ENCODE results near the gene BMERB1.

Gene BMERB1

GRCh38 chr16:15516609-15517008 lies 82.2 kb downstream of the BMERB1 start:
- no peak for TF ChIP-seq CTCF (IDR thresholded peaks at IDR 0.05)

GRCh38 chr16:15517743-15518377 lies 83.5 kb downstream of the BMERB1 start:
- H3K4me1 ChIP-seq (ENCODE audit: control insufficient read depth in 1 of 2, insufficient read depth in 1 of 2, low read depth in 1 of 2, low read length in 1 of 2) = peaks cover 11 to 15% of the 10 kb centered on the region in 2 experiments
- no peak overlapping the region for H3K4me3 ChIP-seq (ENCODE audit: low read depth in 1 of 2, low read length in 1 of 2)
- no peaks in the 10 kb centered on the region for H3K9me3 ChIP-seq
- H3K36me3 ChIP-seq = no peaks in the 10 kb centered on the region
- H3K27ac ChIP-seq = no peak overlapping the region
- H3K27me3 ChIP-seq = no peaks in the 10 kb centered on the region
- TF ChIP-seq CTCF (IDR thresholded peaks at IDR 0.05) = no peak

More at GRCh38 chr16:15516609-15517008, 82.2 kb downstream of the BMERB1 start:
- Histone ChIP-seq H3K36me3 (no peaks in the 10 kb centered on the region), H3K4me3 (ENCODE audit: low read depth in 1 of 2, low read length in 1 of 2) (no peak overlapping the region), H3K27ac (no peak overlapping the region), H3K4me1 (ENCODE audit: control insufficient read depth in 1 of 2, insufficient read depth in 1 of 2, low read depth in 1 of 2, low read length in 1 of 2) (peaks cover 11% of the 10 kb centered on the region in 2 experiments), H3K27me3 (no peaks in the 10 kb centered on the region), H3K9me3 (no peaks in the 10 kb centered on the region)

- H3K4me1 ChIP-seq (ENCODE audit: control insufficient read depth in 1 of 2, insufficient read depth in 1 of 2, low read depth in 1 of 2, low read length in 1 of 2) = peaks cover 17 to 23% of the 10 kb centered on the region in 2 experiments
- H3K36me3 ChIP-seq = no peaks in the 10 kb centered on the region
- H3K27ac ChIP-seq = no peak overlapping the region
- no peaks in the 10 kb centered on the region for H3K9me3 ChIP-seq
- no peak for TF ChIP-seq CTCF (IDR thresholded peaks at IDR 0.05)
- H3K4me3 ChIP-seq (ENCODE audit: low read depth in 1 of 2, low read length in 1 of 2) = no peak overlapping the region
- H3K27me3 ChIP-seq = no peaks in the 10 kb centered on the region
Observed at GRCh38 chr16:15518381-15519351, 84.3 kb downstream of the BMERB1 start.

- H3K9me3 ChIP-seq = no peaks in the 10 kb centered on the region
- H3K36me3 ChIP-seq = no peaks in the 10 kb centered on the region
- H3K4me3 ChIP-seq (ENCODE audit: low read depth in 1 of 2, low read length in 1 of 2) = no peak overlapping the region
- TF ChIP-seq CTCF (IDR thresholded peaks at IDR 0.05) = no peak
- H3K27me3 ChIP-seq = no peaks in the 10 kb centered on the region
- peaks cover 17 to 23% of the 10 kb centered on the region in 2 experiments for H3K4me1 ChIP-seq (ENCODE audit: control insufficient read depth in 1 of 2, insufficient read depth in 1 of 2, low read depth in 1 of 2, low read length in 1 of 2)
- no peak overlapping the region for H3K27ac ChIP-seq
Observed at GRCh38 chr16:15519790-15520189, 85.4 kb downstream of the BMERB1 start.

- peak overlapping the region in 1 of 2 experiments; percentile 26 for H3K4me3 ChIP-seq (ENCODE audit: low read depth in 1 of 2, low read length in 1 of 2)
- no peaks in the 10 kb centered on the region for H3K9me3 ChIP-seq
- no peaks in the 10 kb centered on the region for H3K36me3 ChIP-seq
- H3K27ac ChIP-seq = peak overlapping the region; percentile 51
- H3K27me3 ChIP-seq = no peaks in the 10 kb centered on the region
- TF ChIP-seq CTCF (IDR thresholded peaks at IDR 0.05) = no peak
- peaks cover 17 to 23% of the 10 kb centered on the region in 2 experiments for H3K4me1 ChIP-seq (ENCODE audit: control insufficient read depth in 1 of 2, insufficient read depth in 1 of 2, low read depth in 1 of 2, low read length in 1 of 2)
Observed at GRCh38 chr16:15521390-15521757, 87.0 kb downstream of the BMERB1 start.
